WI38 (cell line): ENCODE measurements around the gene COQ9.
A peak's percentile ranks its signal among the peaks of the same experiment; 100 is the strongest.

Source experiments
- H3K4me3 ChIP-seq: 2 replicates; pipeline ENCODE4 v1.5.1; 2011; ENCODE audit warnings: low read depth, mild to moderate bottlenecking, control low read depth, low read length
- TF ChIP-seq, protein P1 (sequence below): IDR thresholded peaks from 2 replicates; pipeline ENCODE4 v1.5.1; 2012; ENCODE audit warnings: low read depth, mild to moderate bottlenecking, control low read depth, low read length

The COQ9 gene

GRCh38 chr16:57483725-57484514, 36.6 kb downstream of the COQ9 start:
- no peak overlapping the region for H3K4me3 ChIP-seq
- TF ChIP-seq, protein P1, sequence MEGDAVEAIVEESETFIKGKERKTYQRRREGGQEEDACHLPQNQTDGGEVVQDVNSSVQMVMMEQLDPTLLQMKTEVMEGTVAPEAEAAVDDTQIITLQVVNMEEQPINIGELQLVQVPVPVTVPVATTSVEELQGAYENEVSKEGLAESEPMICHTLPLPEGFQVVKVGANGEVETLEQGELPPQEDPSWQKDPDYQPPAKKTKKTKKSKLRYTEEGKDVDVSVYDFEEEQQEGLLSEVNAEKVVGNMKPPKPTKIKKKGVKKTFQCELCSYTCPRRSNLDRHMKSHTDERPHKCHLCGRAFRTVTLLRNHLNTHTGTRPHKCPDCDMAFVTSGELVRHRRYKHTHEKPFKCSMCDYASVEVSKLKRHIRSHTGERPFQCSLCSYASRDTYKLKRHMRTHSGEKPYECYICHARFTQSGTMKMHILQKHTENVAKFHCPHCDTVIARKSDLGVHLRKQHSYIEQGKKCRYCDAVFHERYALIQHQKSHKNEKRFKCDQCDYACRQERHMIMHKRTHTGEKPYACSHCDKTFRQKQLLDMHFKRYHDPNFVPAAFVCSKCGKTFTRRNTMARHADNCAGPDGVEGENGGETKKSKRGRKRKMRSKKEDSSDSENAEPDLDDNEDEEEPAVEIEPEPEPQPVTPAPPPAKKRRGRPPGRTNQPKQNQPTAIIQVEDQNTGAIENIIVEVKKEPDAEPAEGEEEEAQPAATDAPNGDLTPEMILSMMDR, result no peak

DNA sequence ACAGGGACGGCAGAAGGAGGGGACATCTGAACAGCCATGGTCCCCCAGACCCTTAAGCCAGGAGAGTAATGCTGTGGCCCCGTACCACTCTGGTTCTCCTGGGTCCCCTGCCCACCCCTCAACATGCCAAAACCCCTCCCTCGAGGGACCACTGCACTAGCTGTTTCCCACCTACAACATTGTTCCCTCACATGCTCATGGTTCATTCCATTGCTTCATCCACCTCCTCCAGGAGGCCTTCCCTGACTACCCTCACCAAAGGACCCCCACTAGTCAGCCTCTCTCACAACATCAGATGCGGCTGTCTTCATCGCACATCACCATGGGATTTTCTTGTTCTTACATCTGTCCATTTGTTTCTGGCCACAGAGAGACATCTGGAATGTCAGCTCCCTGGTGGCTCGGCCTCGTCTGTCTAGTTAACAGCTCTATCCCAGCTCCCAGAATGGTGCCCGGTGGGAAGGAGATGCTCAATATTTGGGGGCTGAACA, 37.3 kb downstream of the COQ9 start:
- no peak overlapping the region for H3K4me3 ChIP-seq
- TF ChIP-seq, protein P1, result no peak

- peak overlapping the region; percentile 68 for H3K4me3 ChIP-seq
- TF ChIP-seq, protein P1, result no peak
These were observed 38.0 kb downstream of the COQ9 start for GRCh38 chr16:57485091-57485915.

GRCh38 chr16:57485916-57486857, 38.9 kb downstream of the COQ9 start, which contains the start of gene DOK4:
Gene DOK4 (minus strand): TSS chr16:57486493. CDS start chr16:57479507, 6,986 bp downstream.
- H3K4me3 ChIP-seq, result peak within 1 kb of the TSS; percentile 68
- TF ChIP-seq, protein P1, result no peak

GRCh38 chr16:57486858-57487834, 39.9 kb downstream of the COQ9 start:
- peak overlapping the region; percentile 41 for H3K4me3 ChIP-seq

More at GRCh38 chr16:57486858-57487834, 39.9 kb downstream of the COQ9 start:
- TF ChIP-seq, protein P1, result no peak
